GM21737 (cell line): ENCODE data around the gene POLQ.
"Not testable (repeated sequence)": the region's sequence is repeated elsewhere in the genome, so short reads cannot be mapped to it uniquely, and the experiment has no call there.

Experiments
- ATAC-seq: cut with Tn5 transposase; IDR thresholded peaks from one replicate; pipeline ENCODE4 v1.9.1; 2021; ENCODE audit warnings: mild to moderate bottlenecking, moderate library complexity; ENCODE audit not compliant: unreplicated experiment

The POLQ gene

DNA sequence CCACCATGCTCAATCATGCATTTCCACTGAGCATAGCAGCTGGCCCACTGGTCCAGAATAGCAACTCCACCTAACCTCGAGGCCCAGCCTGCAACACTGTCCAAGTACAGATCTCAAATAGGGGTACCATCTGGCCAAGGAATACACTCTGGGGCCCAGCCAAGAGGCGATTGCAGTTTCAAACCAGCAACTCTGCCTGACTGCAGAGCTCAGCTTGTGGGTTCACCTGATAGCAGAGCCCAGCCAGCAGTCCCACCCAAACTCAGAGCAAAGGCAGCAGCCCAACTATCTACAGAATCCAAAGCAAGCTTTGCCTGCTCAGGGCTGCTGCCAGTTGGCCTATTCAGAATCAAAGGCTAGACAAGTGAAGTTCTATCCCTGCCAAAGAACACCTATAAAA is 30.5 kb downstream of the POLQ start:
- no peak for ATAC-seq

- no peak for ATAC-seq
Observed at GRCh38 chr3:121514496-121514895, 31.3 kb downstream of the POLQ start.

- no peak for ATAC-seq
Observed at GRCh38 chr3:121508389-121508788, 37.4 kb downstream of the POLQ start.

DNA sequence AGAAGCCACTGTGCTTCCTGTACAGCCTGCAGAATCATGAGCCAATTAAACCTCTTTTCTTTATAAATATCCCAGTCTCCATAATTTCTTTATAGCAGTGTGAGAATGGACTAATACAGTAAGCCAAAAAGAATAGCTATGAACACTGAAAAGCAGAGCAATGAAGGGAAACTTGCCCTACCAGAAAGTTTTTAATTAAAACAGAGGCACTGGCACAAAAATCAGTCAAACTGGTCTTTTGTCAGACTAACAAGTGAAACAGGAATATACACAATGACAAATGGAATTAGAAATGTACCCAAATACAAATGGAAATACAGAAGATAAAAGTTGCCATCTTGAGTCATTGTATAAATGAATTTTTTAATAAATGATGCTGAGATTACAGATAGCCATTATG is 40.5 kb downstream of the POLQ start:
- ATAC-seq: no peak

DNA sequence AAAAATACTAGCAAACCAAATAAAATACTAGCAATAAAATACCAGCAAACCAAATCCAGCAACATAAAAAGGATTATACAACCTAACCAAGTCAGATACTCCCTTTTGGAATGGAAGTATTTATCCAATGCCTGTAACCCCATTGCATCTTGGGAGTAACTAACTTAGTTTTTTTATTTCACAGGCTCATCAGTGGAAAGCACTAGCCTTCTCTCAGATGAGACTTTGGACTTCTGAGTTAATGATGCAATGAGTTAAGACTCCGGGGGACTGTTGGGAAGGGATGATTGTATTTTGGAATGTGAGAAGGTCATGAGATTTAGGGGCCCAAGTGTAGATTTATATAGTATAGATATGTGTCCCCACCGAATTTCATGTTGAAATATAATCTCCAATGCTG is 41.2 kb downstream of the POLQ start:
- no peak for ATAC-seq

- ATAC-seq: no peak
Observed at GRCh38 chr3:121496786-121497185, 49.0 kb downstream of the POLQ start.

- ATAC-seq: no peak
Observed at GRCh38 chr3:121493431-121493830, 52.4 kb downstream of the POLQ start.

DNA sequence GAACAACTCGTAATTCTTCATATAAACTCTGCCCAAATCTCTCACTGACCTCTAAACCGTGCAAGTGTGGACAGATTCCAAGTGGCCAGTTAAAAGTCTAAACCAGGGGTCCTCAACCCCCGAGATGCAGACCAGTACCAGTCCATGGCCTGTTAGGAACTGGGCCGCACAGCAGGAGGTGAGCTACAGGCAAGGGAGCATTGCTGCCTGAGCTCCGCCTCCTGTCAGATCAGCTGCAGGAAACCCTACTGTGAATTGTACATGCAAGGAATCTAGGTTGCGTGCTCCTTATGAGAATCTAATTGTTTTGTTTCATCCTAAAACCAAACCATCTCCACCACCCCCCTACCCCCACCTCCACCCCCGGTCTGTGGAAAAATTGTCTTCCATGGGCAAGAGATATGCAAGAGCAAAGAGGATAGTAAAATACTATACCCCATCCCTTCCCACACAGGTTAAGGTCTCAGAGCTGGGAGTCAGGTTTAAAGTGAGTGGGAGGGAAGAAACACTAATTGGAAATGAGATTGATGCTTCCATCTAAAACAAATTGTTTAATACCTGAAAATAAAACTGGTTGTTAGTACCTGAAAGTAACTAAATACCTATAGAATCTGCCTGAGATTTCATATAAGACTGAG is 54.0 kb downstream of the POLQ start:
- ATAC-seq: no peak

- ATAC-seq: no peak
Observed at GRCh38 chr3:121490161-121490560, 55.6 kb downstream of the POLQ start.

DNA sequence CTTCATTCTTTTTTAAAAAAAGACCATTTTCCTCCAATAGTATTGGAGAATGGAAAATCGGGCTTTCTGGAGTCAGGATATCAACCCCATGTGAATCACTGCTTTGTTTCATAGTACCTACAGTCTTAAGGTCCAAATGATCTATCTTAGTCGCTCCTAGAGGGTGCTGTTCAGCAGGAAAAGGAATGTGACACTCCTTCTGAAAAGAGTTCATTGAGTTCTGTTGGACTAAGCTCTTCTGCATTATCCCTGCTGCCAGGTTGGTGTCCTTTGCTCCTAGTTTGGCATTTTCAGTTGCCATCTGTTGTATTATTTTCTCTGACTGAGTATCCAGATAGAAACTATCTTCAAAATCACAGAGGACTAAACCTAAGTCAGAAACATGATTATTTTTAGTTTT is 57.2 kb downstream of the POLQ start:
- ATAC-seq: no peak

- no peak for ATAC-seq
Observed at GRCh38 chr3:121483290-121483689, 62.5 kb downstream of the POLQ start.

- no peak for ATAC-seq
Observed at GRCh38 chr3:121482660-121483059, 63.1 kb downstream of the POLQ start.

DNA sequence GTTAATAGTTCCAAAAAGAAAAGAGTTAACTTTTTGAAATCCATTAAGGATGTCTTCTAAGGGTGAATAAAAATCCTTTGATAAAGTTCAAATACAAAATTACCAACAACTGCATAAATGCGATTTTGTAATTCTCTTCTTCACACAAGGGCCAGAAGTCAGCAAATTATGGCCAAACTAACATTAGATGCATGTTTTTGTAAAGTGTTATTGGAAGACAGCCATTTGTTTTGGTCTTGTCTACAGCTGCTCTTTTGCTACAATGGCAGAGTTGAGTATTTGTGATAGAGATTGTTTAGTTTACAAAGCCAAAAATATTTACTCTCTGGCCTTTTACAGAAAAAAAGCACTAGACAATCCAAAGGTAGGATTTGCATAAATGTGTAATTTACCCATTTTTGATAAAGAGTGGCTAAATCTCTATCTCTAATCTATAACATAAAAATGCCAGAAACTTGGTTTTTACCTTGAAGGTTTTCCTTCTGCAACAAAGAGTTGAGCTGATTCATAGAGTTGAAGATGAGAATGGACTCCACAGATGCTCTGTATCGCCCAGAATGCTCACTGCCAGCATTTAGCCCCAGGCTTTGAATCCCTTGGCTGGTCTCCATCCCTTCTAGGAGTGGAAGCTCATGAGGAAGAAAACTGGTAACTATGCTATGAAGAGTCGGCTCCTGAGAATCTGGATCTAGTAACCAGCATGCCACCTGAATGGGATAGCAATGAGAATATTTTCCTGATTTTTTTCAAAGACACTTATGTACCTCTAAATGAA is 64.5 kb downstream of the POLQ start:
- no peak for ATAC-seq

DNA sequence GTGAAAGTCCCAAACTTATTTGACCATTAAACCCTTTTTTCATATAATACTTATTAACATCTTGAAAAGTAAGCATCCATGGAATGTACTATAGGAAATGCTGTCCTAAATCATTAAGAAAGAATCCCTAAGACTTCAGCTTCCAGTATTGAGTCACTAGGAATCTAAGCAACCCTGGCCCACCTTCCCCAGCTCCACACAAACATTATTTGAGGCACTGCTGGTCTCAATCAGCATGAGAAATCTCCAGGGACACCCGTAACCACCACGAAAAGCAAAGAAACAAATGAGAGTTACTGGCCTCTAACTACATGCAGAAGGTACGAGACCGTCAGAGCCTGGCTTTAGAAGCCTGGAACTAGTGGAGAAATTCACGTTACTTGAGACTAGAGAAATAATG is 68.2 kb downstream of the POLQ start:
- no peak for ATAC-seq

- ATAC-seq: no peak
Observed at GRCh38 chr3:121473001-121473400, 72.8 kb downstream of the POLQ start.

GRCh38 chr3:121467085-121467484 is 78.7 kb downstream of the POLQ start:
- no peak for ATAC-seq

- no peak for ATAC-seq
Observed at GRCh38 chr3:121463745-121464144, 82.0 kb downstream of the POLQ start.

- ATAC-seq: no peak
Observed at GRCh38 chr3:121462565-121462964, 83.2 kb downstream of the POLQ start.

- ATAC-seq: not testable (repeated sequence)
Observed at GRCh38 chr3:121451752-121452151, 94.0 kb downstream of the POLQ start.

DNA sequence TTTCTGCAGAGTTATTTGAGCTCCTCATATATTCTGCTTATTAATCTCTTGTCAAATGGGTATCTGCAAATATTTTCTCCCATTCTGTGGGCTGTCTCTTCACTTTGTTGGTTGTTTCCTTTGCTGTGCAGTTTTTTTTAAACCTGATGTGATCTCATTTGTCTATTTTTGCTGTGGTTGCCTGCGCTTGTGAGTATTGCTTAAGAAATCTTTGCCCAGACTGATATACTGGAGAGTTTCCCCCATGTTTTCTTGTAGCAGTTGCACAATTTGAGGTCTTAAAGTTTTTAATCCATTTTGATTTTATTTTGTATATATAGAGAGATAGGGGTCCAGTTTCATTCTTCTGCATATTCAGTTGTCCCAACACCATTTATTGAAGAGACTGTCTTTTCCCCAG is 102.3 kb downstream of the POLQ start:
- ATAC-seq: no peak

DNA sequence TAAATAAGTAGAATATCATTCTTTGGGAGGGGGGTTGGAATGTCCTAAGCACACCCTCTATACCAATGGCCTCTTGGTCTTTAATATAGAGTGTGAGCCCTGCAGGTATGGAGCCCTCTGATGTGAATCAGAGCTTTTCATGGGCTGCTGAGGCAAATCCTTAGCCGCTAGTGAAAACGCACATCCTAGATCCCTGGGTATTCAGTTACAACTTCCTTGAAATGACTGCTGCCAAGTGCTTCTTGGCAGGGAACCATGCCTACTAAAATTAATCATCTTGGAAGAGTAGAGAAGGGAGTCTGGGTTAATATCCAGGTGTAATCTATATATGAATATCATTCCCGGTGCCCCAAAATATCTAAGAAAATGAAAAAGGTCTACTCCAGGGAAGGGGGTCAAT is 109.1 kb downstream of the POLQ start:
- ATAC-seq: no peak

DNA sequence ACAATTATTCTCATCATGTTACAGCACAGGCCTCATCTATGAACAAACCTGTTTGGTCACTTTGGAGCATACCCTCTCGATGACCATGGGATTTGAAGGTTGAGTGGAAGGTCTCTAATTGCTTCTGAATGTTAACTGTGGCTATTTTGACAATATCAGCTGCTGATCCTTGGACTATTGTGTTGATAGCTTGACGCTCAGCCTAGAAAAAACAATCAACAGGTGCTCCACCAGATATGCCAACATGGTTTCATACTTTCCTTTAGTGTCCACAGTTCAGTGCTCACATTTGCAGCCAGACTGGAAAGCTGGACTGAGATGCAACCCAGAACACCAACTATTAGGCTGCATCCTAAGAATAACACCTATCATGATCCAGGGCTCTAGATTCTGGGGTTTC is 109.7 kb downstream of the POLQ start:
- ATAC-seq: no peak
